ENCODE measurements around the gene FARS2. TPM values are rescaled to one million over a fixed set of nuclear protein-coding genes. Genes with fewer than 3 reads are reported as not detected.

The FARS2 gene
- total RNA-seq, 1 donor from 2014 or later: 11.8 TPM

DNA sequence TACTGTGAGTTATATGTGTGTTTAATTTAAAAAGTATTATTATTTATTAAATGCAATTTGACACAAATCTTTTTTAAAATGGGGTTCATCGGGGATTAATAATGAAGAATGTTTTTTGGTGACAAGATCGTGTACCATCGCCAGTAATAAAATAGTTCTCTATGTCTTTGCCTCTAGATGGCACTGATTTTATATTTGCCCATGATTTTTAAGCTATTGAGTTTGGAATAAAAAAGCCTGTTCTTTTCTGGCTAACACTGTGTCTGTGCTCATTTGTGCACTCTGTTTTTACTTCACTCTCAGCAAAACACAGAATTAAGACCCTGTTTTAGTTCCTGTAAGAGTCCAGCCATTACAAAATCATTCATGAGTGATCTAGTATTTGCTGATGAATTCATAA is 127.0 kb downstream of the FARS2 start:
- Mint-ChIP-seq H3K27ac (ENCODE audit: unreplicated experiment) (no peak overlapping the region), H3K27me3 (ENCODE audit: low read depth) (no peaks in the 10 kb centered on the region), H3K4me1 (ENCODE audit: low read depth) (no peaks in the 10 kb centered on the region), H3K9me3 (ENCODE audit: low read depth) (no peaks in the 10 kb centered on the region), H3K36me3 (ENCODE audit: low read depth) (no peaks in the 10 kb centered on the region), H3K4me3 (ENCODE audit: unreplicated experiment) (no peak overlapping the region)
- DNase-seq (ENCODE audit: low spot score): no peak
- TF ChIP-seq, protein P1, sequence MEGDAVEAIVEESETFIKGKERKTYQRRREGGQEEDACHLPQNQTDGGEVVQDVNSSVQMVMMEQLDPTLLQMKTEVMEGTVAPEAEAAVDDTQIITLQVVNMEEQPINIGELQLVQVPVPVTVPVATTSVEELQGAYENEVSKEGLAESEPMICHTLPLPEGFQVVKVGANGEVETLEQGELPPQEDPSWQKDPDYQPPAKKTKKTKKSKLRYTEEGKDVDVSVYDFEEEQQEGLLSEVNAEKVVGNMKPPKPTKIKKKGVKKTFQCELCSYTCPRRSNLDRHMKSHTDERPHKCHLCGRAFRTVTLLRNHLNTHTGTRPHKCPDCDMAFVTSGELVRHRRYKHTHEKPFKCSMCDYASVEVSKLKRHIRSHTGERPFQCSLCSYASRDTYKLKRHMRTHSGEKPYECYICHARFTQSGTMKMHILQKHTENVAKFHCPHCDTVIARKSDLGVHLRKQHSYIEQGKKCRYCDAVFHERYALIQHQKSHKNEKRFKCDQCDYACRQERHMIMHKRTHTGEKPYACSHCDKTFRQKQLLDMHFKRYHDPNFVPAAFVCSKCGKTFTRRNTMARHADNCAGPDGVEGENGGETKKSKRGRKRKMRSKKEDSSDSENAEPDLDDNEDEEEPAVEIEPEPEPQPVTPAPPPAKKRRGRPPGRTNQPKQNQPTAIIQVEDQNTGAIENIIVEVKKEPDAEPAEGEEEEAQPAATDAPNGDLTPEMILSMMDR (IDR thresholded peaks at IDR 0.05): peak; percentile 40

DNA sequence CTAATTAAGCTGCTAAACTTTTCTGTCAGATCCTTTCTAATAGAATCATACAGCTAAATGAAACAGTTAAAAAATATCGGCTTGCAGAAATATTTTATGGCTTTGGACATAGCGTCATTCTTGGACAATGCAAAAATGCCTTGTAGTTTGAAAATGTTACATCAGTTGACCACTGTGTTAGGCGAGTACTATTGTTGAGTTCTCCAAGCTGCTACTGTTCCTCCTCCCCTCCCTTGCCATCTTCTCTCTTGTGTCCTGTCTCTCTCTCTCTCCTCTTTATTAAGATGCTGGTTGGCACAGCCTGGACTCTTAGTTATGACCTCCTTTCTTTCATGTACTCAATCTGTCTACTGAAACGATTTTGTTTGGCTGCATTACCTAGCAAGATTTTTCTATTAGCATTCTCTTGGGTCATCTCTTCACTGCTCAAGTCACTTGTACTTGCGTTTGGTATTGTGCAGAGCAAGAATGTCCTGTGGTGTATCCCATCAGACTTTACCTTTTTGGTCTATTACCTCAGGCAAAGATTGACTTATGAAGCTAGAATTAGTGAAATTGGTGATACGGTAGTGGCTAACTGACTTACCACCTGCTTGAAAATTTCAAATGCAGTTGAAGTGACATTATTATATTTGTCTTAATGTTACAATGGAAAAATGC is 127.9 kb downstream of the FARS2 start:
- Mint-ChIP-seq H3K9me3 (ENCODE audit: low read depth) (no peaks in the 10 kb centered on the region), H3K36me3 (ENCODE audit: low read depth) (no peaks in the 10 kb centered on the region), H3K4me3 (ENCODE audit: unreplicated experiment) (no peak overlapping the region), H3K4me1 (ENCODE audit: low read depth) (no peaks in the 10 kb centered on the region), H3K27ac (ENCODE audit: unreplicated experiment) (peak overlapping the region; percentile 52), H3K27me3 (ENCODE audit: low read depth) (no peaks in the 10 kb centered on the region)
- TF ChIP-seq, protein P1 (IDR thresholded peaks at IDR 0.05): no peak
- DNase-seq (ENCODE audit: low spot score): no peak

DNA sequence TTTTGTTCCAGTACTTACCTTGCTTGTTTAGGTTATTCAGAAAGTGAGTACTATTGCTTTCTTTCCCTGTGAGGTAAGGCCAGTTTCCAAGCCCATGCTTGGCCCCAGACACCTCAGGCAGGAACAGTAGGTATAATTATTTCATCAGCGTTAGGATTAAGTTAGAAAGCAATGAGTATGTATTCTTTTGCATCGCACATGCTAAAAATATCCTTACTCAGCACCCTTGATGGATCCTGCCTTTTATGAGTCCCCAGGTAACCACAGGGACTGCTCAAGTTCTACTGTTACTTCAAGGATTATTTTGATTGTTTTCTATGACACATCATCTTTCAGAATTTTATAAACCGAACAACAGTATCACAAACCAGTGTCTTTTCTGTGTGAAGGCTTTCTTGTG is 128.9 kb downstream of the FARS2 start:
- no peaks in the 10 kb centered on the region for H3K9me3 Mint-ChIP-seq (ENCODE audit: low read depth)
- no peaks in the 10 kb centered on the region for H3K27me3 Mint-ChIP-seq (ENCODE audit: low read depth)
- no peak for DNase-seq (ENCODE audit: low spot score)
- no peaks in the 10 kb centered on the region for H3K4me1 Mint-ChIP-seq (ENCODE audit: low read depth)
- no peak overlapping the region for H3K27ac Mint-ChIP-seq (ENCODE audit: unreplicated experiment)
- H3K36me3 Mint-ChIP-seq (ENCODE audit: low read depth): no peaks in the 10 kb centered on the region
- no peak overlapping the region for H3K4me3 Mint-ChIP-seq (ENCODE audit: unreplicated experiment)
- TF ChIP-seq, protein P1 (IDR thresholded peaks at IDR 0.05): no peak

DNA sequence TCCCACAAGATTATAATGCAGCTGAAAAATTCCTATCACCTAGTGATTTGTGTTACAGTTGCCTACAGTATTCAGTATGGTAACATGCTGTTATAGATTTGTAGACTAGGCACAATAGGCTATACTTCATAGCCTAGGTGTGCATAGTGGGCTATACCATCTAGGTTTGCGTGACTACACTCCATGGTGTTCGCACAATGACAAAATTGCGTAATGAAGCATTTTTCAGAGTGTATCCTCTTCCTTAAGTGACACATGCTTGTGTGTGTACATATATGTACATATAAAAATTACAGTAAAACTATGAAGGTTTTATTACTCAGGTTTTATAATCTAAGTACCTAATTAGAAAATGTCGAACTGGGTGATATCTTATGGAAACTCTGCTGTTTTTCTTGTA is 133.0 kb downstream of the FARS2 start:
- DNase-seq (ENCODE audit: low spot score): no peak
- Mint-ChIP-seq H3K27me3 (ENCODE audit: low read depth) (no peaks in the 10 kb centered on the region), H3K4me3 (ENCODE audit: unreplicated experiment) (no peak overlapping the region), H3K4me1 (ENCODE audit: low read depth) (peaks cover 3% of the 10 kb centered on the region), H3K9me3 (ENCODE audit: low read depth) (no peaks in the 10 kb centered on the region), H3K27ac (ENCODE audit: unreplicated experiment) (no peak overlapping the region), H3K36me3 (ENCODE audit: low read depth) (no peaks in the 10 kb centered on the region)
- TF ChIP-seq, protein P1 (IDR thresholded peaks at IDR 0.05): no peak

DNA sequence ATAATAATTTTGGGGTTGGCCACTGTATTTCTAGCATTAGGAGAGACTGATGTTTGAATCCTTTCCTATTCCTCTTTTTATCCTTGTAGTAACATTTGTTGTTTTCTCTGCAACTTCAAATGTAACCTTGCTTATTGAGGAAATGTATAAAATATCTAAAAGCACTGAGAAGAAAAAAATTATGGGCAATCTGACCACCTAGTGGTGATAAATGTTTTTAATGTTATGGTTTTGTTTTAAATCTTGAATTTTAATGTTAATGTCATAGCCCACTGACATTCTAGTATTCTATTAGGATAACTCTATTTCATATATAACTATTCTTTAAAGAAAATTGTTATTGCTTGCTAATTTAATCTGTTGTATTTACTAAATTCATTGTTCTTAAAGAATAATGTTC is 134.4 kb downstream of the FARS2 start:
- Mint-ChIP-seq H3K27me3 (ENCODE audit: low read depth) (no peaks in the 10 kb centered on the region), H3K27ac (ENCODE audit: unreplicated experiment) (no peak overlapping the region), H3K36me3 (ENCODE audit: low read depth) (no peaks in the 10 kb centered on the region), H3K4me3 (ENCODE audit: unreplicated experiment) (no peak overlapping the region), H3K4me1 (ENCODE audit: low read depth) (peaks cover 3% of the 10 kb centered on the region), H3K9me3 (ENCODE audit: low read depth) (no peaks in the 10 kb centered on the region)
- TF ChIP-seq, protein P1 (IDR thresholded peaks at IDR 0.05): peak; percentile 69
- no peak for DNase-seq (ENCODE audit: low spot score)

Data from chondrocyte (in vitro differentiated cells).